ENCODE measurements around the gene NEUROG1.
"Not testable (repeated sequence)": the region's sequence is repeated elsewhere in the genome, so short reads cannot be mapped to it uniquely, and the experiment has no call there.

NEUROG1 gene

DNA sequence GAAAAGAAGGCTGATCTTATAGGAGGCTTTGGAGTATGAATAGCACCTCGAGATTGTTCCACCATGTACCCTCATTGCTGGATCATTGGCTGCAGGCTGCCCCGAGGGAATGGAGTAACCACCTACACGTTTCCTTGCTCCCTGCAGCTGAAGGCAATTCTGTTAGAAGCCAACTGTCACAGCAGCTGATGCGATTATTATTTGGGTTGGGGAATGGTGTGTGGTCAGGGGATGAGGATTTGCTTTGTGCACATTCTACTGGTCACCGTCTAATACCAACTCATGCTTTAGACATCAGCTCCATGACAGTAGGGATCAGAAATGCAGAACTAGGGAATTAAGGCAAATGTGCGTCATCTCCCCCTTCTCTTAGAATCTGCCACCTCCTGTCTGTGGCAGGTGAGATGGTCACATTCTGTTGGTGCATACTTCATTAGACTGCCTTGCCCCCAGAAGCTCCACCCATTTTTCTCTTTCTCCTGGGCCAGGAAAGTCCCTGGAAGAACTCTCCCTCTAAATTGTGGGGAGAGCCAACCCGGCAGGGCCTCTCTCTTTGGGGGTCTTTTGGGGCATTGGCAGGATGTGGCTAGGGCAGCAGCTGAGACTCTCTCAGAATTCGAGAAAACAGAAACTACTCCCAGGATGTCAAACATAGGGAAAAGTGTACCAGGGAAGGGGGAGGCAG is 32.8 kb downstream of the NEUROG1 start:
- Histone ChIP-seq H3K9me3 (ENCODE audit: control insufficient read depth, low read depth, low read length) (no peaks in the 10 kb centered on the region), H3K36me3 (ENCODE audit: control insufficient read depth, low read depth, low read length) (no peaks in the 10 kb centered on the region), H3K27ac (ENCODE audit: low read length) (no peak overlapping the region), H3K9ac (ENCODE audit: low read length) (no peak overlapping the region), H3K4me1 (ENCODE audit: control insufficient read depth, low read depth, low read length) (no peaks in the 10 kb centered on the region), H3K27me3 (ENCODE audit: control insufficient read depth, insufficient read depth, low read length) (peaks cover 66% of the 10 kb centered on the region), H3K4me3 (ENCODE audit: low read length) (no peak overlapping the region)

DNA sequence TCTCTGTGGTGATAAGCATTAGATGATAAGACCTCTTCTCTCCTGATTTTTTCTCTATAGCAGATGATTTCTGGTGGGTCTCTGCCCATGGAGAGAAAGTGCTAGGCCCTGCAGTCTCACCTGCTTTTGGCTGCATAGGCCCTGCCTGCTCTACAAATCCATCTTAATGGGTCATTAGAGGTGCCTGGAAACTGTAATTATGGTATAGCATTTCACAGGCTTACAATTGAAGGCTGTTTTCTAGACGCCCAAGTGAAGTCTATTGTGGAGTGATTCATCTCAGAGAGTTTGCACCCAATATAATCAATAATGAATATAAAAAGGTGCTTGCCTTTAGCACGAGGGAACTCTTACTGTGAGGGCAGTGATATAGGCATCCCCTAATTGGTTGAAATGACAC is 33.8 kb downstream of the NEUROG1 start:
- peaks cover 68% of the 10 kb centered on the region for H3K27me3 ChIP-seq (ENCODE audit: control insufficient read depth, insufficient read depth, low read length)
- no peaks in the 10 kb centered on the region for H3K36me3 ChIP-seq (ENCODE audit: control insufficient read depth, low read depth, low read length)
- no peak overlapping the region for H3K27ac ChIP-seq (ENCODE audit: low read length)
- no peaks in the 10 kb centered on the region for H3K9me3 ChIP-seq (ENCODE audit: control insufficient read depth, low read depth, low read length)
- no peaks in the 10 kb centered on the region for H3K4me1 ChIP-seq (ENCODE audit: control insufficient read depth, low read depth, low read length)
- H3K4me3 ChIP-seq (ENCODE audit: low read length), result no peak overlapping the region
- H3K9ac ChIP-seq (ENCODE audit: low read length), result no peak overlapping the region

GRCh38 chr5:135498637-135498995 is 37.1 kb downstream of the NEUROG1 start:
- Histone ChIP-seq H3K9ac (ENCODE audit: low read length) (no peak overlapping the region), H3K27ac (ENCODE audit: low read length) (no peak overlapping the region), H3K4me1 (ENCODE audit: control insufficient read depth, low read depth, low read length) (no peaks in the 10 kb centered on the region), H3K9me3 (ENCODE audit: control insufficient read depth, low read depth, low read length) (no peaks in the 10 kb centered on the region), H3K36me3 (ENCODE audit: control insufficient read depth, low read depth, low read length) (no peaks in the 10 kb centered on the region), H3K27me3 (ENCODE audit: control insufficient read depth, insufficient read depth, low read length) (peaks cover 89% of the 10 kb centered on the region), H3K4me3 (ENCODE audit: low read length) (no peak overlapping the region)

DNA sequence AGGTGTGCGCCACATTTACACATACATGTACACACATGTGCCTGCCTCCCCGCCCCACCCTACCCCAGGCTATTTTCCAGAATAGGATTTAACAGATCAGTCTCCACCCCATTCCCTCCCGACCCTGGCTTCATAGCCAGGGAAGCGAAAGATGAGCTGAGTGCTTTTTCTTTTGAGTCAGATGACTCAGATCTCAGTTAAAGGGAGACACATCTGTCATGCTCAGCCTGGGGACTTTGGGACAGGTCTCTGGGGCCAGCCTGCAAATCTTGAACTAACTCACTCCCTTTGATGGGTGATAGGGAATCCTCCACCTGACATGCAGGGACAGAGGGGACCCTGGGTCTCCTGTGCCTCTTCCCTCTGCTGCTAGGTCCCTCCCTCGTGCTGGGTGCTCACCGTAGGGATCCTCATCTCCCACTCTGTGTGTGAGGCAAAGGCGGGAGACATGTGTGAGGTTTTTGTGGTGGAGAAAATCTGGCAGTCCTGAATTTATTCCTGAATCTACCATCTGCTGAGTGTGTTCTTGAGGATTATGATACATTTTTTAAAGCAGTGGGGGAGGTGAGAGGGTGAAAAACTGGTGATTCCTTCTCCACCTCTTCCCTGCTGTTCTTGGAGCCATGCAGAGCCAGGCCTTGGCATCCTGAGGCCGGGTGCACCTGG is 37.7 kb downstream of the NEUROG1 start:
- Histone ChIP-seq H3K27ac (ENCODE audit: low read length) (no peak overlapping the region), H3K27me3 (ENCODE audit: control insufficient read depth, insufficient read depth, low read length) (peaks cover 89% of the 10 kb centered on the region), H3K4me3 (ENCODE audit: low read length) (no peak overlapping the region)

GRCh38 chr5:135495531-135495930 is 40.2 kb downstream of the NEUROG1 start:
- H3K4me1 ChIP-seq (ENCODE audit: control insufficient read depth, low read depth, low read length), result peaks cover 15% of the 10 kb centered on the region
- H3K27ac ChIP-seq (ENCODE audit: low read length); H3K9me3 ChIP-seq (ENCODE audit: control insufficient read depth, low read depth, low read length); H3K4me3 ChIP-seq (ENCODE audit: low read length); H3K36me3 ChIP-seq (ENCODE audit: control insufficient read depth, low read depth, low read length); H3K9ac ChIP-seq (ENCODE audit: low read length): not testable (repeated sequence)
- H3K27me3 ChIP-seq (ENCODE audit: control insufficient read depth, insufficient read depth, low read length), result peaks cover 92% of the 10 kb centered on the region

More for the DNA sequence above, 37.7 kb downstream of the NEUROG1 start:
- Histone ChIP-seq H3K36me3 (ENCODE audit: control insufficient read depth, low read depth, low read length) (no peaks in the 10 kb centered on the region), H3K9me3 (ENCODE audit: control insufficient read depth, low read depth, low read length) (no peaks in the 10 kb centered on the region), H3K4me1 (ENCODE audit: control insufficient read depth, low read depth, low read length) (no peaks in the 10 kb centered on the region), H3K9ac (ENCODE audit: low read length) (no peak overlapping the region)

DNA sequence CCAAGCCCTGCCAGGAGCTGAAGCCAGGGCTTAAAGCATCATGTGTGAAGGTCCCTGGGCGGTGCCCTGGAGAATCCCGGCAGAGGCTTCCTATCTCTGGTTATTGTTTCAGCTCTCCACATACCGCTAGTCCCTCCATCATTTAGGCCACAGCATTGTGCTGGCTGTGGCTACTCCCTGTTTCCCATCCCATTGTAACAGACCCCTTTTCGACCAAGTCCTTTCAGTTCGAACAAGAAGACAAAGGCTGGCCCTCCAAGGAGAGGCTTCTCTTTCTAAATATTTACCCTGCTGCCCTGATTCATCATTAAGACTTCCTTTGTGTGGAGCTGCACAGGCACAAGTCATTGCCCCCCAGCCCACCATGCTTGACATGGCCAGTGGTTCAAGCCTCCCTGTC is 41.6 kb downstream of the NEUROG1 start:
- no peak overlapping the region for H3K27ac ChIP-seq (ENCODE audit: low read length)
- H3K27me3 ChIP-seq (ENCODE audit: control insufficient read depth, insufficient read depth, low read length), result peaks cover 100% of the 10 kb centered on the region
- H3K4me1 ChIP-seq (ENCODE audit: control insufficient read depth, low read depth, low read length), result peaks cover 27% of the 10 kb centered on the region
- no peaks in the 10 kb centered on the region for H3K36me3 ChIP-seq (ENCODE audit: control insufficient read depth, low read depth, low read length)
- H3K9me3 ChIP-seq (ENCODE audit: control insufficient read depth, low read depth, low read length), result no peaks in the 10 kb centered on the region
- H3K9ac ChIP-seq (ENCODE audit: low read length), result no peak overlapping the region
- no peak overlapping the region for H3K4me3 ChIP-seq (ENCODE audit: low read length)

DNA sequence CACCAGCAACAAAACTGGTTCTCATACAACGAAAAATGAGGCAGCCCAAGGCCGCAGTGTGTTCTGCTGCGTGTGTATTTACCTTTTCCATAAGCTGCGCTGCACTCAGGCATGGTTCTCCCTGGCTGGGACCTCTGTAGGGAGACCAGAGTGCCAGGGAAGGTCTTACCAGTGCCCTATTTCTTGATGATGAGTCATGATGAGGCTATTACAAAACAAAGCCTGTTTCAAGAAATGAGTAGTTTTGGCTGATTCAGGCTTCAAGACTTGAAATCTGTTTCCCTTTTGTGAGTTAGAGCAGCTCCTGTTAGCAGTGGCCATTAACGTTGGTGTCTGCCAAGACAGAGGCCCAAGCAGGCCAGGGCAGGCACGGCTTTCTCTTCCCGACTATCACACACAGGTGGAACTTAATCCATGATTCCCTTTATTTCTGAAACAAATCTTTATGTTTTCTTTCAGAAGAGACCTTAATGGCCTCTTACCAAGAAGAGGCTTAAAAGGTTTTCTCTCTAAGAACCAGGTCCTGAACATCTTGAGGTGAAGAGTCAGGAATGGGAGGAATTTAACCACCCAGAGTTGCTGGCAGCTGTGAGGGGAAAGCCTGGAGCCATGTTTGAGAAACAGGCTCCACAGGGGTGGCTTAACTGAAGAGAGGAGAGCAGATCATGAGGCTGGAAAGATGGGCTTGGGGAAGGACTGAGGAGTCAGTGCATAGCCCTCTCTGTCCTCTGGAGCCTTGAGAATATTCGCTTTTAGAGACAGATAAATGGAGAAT is 42.2 kb downstream of the NEUROG1 start:
- no peaks in the 10 kb centered on the region for H3K36me3 ChIP-seq (ENCODE audit: control insufficient read depth, low read depth, low read length)
- H3K4me1 ChIP-seq (ENCODE audit: control insufficient read depth, low read depth, low read length), result peaks cover 27% of the 10 kb centered on the region
- no peak overlapping the region for H3K9ac ChIP-seq (ENCODE audit: low read length)
- H3K27ac ChIP-seq (ENCODE audit: low read length), result no peak overlapping the region
- H3K4me3 ChIP-seq (ENCODE audit: low read length), result no peak overlapping the region
- H3K27me3 ChIP-seq (ENCODE audit: control insufficient read depth, insufficient read depth, low read length), result peaks cover 100% of the 10 kb centered on the region
- no peaks in the 10 kb centered on the region for H3K9me3 ChIP-seq (ENCODE audit: control insufficient read depth, low read depth, low read length)

DNA sequence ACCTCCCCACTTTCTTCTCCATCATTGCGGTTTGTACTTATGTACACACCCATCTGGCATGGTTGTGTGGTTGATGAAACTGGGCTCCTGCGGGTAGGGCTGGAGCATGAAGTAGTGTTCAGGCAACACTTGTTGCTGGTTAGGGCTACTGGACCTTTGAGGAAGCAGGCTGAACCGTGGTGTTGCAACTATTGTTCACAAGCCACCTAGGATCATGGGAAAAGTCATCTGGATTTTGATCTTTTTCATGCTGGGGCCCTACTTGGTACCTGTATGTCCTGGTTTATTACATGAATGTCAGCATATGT is 43.5 kb downstream of the NEUROG1 start:
- Histone ChIP-seq H3K4me3 (ENCODE audit: low read length) (peak overlapping the region; percentile 47), H3K27ac (ENCODE audit: low read length) (no peak overlapping the region), H3K9me3 (ENCODE audit: control insufficient read depth, low read depth, low read length) (no peaks in the 10 kb centered on the region), H3K4me1 (ENCODE audit: control insufficient read depth, low read depth, low read length) (peaks cover 37% of the 10 kb centered on the region), H3K9ac (ENCODE audit: low read length) (no peak overlapping the region), H3K27me3 (ENCODE audit: control insufficient read depth, insufficient read depth, low read length) (peaks cover 100% of the 10 kb centered on the region), H3K36me3 (ENCODE audit: control insufficient read depth, low read depth, low read length) (no peaks in the 10 kb centered on the region)

DNA sequence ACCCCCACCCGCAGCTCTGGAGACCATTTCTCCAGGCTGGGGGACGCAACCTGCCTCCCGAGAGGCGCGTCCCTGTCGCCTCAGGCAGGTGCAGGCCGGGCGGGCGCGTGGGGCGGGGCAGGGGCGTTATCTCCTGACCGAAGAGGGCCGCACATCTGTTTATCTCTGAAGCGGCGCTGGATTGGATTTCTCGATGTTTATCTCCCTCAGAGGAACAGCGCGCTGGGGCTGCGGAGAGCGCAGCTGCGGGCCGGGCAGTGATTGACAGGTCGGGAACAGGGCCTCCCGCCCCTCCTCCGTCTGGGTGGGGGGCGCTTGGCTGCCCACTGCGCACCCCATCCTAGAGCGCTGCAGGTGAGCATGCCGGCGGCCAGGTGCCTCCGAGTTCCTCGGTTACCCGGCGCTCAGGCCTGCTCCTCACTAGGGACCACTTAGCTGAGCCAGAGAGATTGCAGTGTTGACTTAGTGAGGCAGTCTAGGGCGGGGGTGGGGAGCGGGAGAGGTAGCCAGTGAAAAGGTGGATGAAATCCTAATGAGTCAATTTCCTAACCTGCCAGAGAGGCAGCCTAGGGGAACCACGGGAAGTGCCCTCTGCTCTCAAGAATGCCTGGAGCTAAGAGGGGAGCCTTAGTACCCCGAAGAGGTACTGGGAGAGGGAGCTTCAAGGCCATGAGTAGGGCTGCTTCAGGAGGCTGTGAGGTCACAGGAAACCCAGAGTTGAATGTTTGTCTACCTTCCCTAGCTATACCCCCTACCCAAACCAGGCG is 44.0 kb downstream of the NEUROG1 start:
- peaks cover 37% of the 10 kb centered on the region for H3K4me1 ChIP-seq (ENCODE audit: control insufficient read depth, low read depth, low read length)
- H3K9me3 ChIP-seq (ENCODE audit: control insufficient read depth, low read depth, low read length), result no peaks in the 10 kb centered on the region
- H3K27ac ChIP-seq (ENCODE audit: low read length), result no peak overlapping the region
- peaks cover 100% of the 10 kb centered on the region for H3K27me3 ChIP-seq (ENCODE audit: control insufficient read depth, insufficient read depth, low read length)
- no peak overlapping the region for H3K9ac ChIP-seq (ENCODE audit: low read length)
- no peaks in the 10 kb centered on the region for H3K36me3 ChIP-seq (ENCODE audit: control insufficient read depth, low read depth, low read length)
- peak overlapping the region; percentile 47 for H3K4me3 ChIP-seq (ENCODE audit: low read length)

- no peak overlapping the region for H3K9ac ChIP-seq (ENCODE audit: low read length)
- no peaks in the 10 kb centered on the region for H3K9me3 ChIP-seq (ENCODE audit: control insufficient read depth, low read depth, low read length)
- peaks cover 100% of the 10 kb centered on the region for H3K27me3 ChIP-seq (ENCODE audit: control insufficient read depth, insufficient read depth, low read length)
- H3K4me3 ChIP-seq (ENCODE audit: low read length), result peak overlapping the region; percentile 55
- H3K36me3 ChIP-seq (ENCODE audit: control insufficient read depth, low read depth, low read length), result no peaks in the 10 kb centered on the region
- peaks cover 37% of the 10 kb centered on the region for H3K4me1 ChIP-seq (ENCODE audit: control insufficient read depth, low read depth, low read length)
- H3K27ac ChIP-seq (ENCODE audit: low read length), result no peak overlapping the region
Observed at GRCh38 chr5:135491038-135491551, 44.7 kb downstream of the NEUROG1 start.
